Measurements from ENCODE around the gene CNTNAP2. TPM values are rescaled to one million over a fixed set of nuclear protein-coding genes. Genes with fewer than 3 reads are reported as not detected.

The CNTNAP2 gene
- total RNA-seq, 1 donor from 2014 or later: 5.4 TPM

DNA sequence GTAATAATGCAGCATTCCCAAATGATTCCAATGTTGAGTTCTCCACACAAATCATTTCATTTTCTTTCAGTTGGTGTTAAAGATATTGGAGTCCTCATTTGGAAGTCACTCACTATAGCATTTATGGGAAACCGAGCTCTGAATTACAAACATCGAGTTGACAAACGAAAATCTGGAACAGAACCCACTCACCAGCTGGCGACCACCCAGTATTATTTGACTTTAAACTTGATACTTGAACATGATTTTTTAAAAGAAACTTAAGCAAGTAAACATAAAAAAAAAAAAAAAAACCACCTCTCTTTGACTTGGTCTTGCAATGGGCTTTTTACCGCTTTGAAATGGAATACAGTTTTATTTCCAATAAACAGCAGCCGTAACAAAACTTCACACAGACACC lies 1897.4 kb downstream of the CNTNAP2 start:
- H3K27ac Mint-ChIP-seq (ENCODE audit: unreplicated experiment): no peak overlapping the region
- no peak overlapping the region for H3K4me3 Mint-ChIP-seq (ENCODE audit: unreplicated experiment)
- H3K36me3 Mint-ChIP-seq (ENCODE audit: low read depth, unreplicated experiment): no peaks in the 10 kb centered on the region
- no peaks in the 10 kb centered on the region for H3K27me3 Mint-ChIP-seq (ENCODE audit: unreplicated experiment)
- no peaks in the 10 kb centered on the region for H3K4me1 Mint-ChIP-seq (ENCODE audit: unreplicated experiment)
- peaks cover 4% of the 10 kb centered on the region for H3K9me3 Mint-ChIP-seq (ENCODE audit: unreplicated experiment)
- TF ChIP-seq, protein P1, sequence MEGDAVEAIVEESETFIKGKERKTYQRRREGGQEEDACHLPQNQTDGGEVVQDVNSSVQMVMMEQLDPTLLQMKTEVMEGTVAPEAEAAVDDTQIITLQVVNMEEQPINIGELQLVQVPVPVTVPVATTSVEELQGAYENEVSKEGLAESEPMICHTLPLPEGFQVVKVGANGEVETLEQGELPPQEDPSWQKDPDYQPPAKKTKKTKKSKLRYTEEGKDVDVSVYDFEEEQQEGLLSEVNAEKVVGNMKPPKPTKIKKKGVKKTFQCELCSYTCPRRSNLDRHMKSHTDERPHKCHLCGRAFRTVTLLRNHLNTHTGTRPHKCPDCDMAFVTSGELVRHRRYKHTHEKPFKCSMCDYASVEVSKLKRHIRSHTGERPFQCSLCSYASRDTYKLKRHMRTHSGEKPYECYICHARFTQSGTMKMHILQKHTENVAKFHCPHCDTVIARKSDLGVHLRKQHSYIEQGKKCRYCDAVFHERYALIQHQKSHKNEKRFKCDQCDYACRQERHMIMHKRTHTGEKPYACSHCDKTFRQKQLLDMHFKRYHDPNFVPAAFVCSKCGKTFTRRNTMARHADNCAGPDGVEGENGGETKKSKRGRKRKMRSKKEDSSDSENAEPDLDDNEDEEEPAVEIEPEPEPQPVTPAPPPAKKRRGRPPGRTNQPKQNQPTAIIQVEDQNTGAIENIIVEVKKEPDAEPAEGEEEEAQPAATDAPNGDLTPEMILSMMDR (IDR thresholded peaks at IDR 0.05; ENCODE audit: unreplicated experiment): no peak
- no peak for DNase-seq (ENCODE audit: low spot score)

GRCh38 chr7:148014541-148014940 lies 1897.9 kb downstream of the CNTNAP2 start:
- TF ChIP-seq, protein P1 (IDR thresholded peaks at IDR 0.05; ENCODE audit: unreplicated experiment): no peak
- no peak overlapping the region for H3K4me3 Mint-ChIP-seq (ENCODE audit: unreplicated experiment)
- peaks cover 4% of the 10 kb centered on the region for H3K9me3 Mint-ChIP-seq (ENCODE audit: unreplicated experiment)
- H3K27ac Mint-ChIP-seq (ENCODE audit: unreplicated experiment): no peak overlapping the region
- no peaks in the 10 kb centered on the region for H3K36me3 Mint-ChIP-seq (ENCODE audit: low read depth, unreplicated experiment)
- no peaks in the 10 kb centered on the region for H3K27me3 Mint-ChIP-seq (ENCODE audit: unreplicated experiment)
- no peak for DNase-seq (ENCODE audit: low spot score)
- no peaks in the 10 kb centered on the region for H3K4me1 Mint-ChIP-seq (ENCODE audit: unreplicated experiment)

DNA sequence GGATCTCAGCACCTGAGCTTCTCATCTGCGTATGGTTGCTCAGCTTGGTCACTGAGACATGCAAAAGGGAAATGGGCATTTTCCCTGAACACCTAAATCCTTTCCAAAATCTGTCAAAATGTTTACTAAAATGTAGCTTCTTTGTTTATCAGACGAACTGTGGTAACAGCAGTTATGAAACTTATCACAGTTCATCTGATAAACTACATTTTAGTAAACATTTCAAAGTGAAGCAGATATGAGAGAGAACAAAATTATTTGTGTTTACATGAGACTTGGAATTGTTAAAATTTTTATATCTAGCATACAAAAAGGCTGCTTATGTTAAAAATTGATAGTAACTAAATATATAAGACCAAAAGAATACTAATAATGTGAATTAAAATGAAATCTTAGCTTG lies 1900.5 kb downstream of the CNTNAP2 start:
- Mint-ChIP-seq H3K27me3 (ENCODE audit: unreplicated experiment) (no peaks in the 10 kb centered on the region), H3K27ac (ENCODE audit: unreplicated experiment) (no peak overlapping the region), H3K36me3 (ENCODE audit: low read depth, unreplicated experiment) (no peaks in the 10 kb centered on the region), H3K4me1 (ENCODE audit: unreplicated experiment) (no peaks in the 10 kb centered on the region), H3K4me3 (ENCODE audit: unreplicated experiment) (no peak overlapping the region), H3K9me3 (ENCODE audit: unreplicated experiment) (peaks cover 8% of the 10 kb centered on the region)
- TF ChIP-seq, protein P1 (IDR thresholded peaks at IDR 0.05; ENCODE audit: unreplicated experiment): no peak
- DNase-seq (ENCODE audit: low spot score): no peak

DNA sequence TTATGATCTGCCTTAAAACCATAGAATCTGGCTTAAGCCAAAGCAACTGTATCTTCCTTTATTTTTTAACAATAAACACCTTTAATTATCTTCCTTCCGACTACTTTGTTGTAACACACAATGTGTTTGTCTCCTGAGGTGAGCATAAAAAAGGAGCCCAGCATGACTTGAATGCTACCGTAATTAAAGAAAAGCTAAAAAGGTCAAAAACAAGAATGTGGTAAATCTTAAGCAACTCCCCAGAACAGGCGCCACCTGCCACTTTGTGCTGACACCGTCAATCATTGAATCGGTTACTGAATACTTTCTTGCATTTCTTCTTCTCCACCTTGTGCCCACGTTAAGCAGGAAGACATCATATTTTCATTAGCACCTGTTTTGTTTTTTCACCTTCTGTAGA lies 1904.1 kb downstream of the CNTNAP2 start:
- no peak for DNase-seq (ENCODE audit: low spot score)
- Mint-ChIP-seq H3K9me3 (ENCODE audit: unreplicated experiment) (peaks cover 18% of the 10 kb centered on the region), H3K4me3 (ENCODE audit: unreplicated experiment) (no peak overlapping the region), H3K4me1 (ENCODE audit: unreplicated experiment) (no peaks in the 10 kb centered on the region), H3K27me3 (ENCODE audit: unreplicated experiment) (peaks cover 2% of the 10 kb centered on the region), H3K27ac (ENCODE audit: unreplicated experiment) (no peak overlapping the region), H3K36me3 (ENCODE audit: low read depth, unreplicated experiment) (no peaks in the 10 kb centered on the region)
- TF ChIP-seq, protein P1 (IDR thresholded peaks at IDR 0.05; ENCODE audit: unreplicated experiment): no peak

GRCh38 chr7:148021507-148022045 lies 1905.0 kb downstream of the CNTNAP2 start:
- no peak for DNase-seq (ENCODE audit: low spot score)
- Mint-ChIP-seq H3K4me3 (ENCODE audit: unreplicated experiment) (no peak overlapping the region), H3K27me3 (ENCODE audit: unreplicated experiment) (peaks cover 2% of the 10 kb centered on the region), H3K36me3 (ENCODE audit: low read depth, unreplicated experiment) (no peaks in the 10 kb centered on the region), H3K4me1 (ENCODE audit: unreplicated experiment) (no peaks in the 10 kb centered on the region), H3K9me3 (ENCODE audit: unreplicated experiment) (peaks cover 18% of the 10 kb centered on the region), H3K27ac (ENCODE audit: unreplicated experiment) (no peak overlapping the region)
- TF ChIP-seq, protein P1 (IDR thresholded peaks at IDR 0.05; ENCODE audit: unreplicated experiment): no peak
